OCI-LY7 (cell line): ENCODE data around the gene RBM38.

Experiments used
- CTCF ChIP-seq: fragments of 200-600 bp; sonication (generic); conservative IDR thresholded peaks from 2 replicates; pipeline ENCODE4 v1.5.1; 2014; ENCODE audit warnings: mild to moderate bottlenecking, antibody characterized with exemption, low read length, moderate library complexity, mixed read lengths
- EZH2phosphoT487 ChIP-seq: fragments of 200-600 bp; sonication (generic); IDR thresholded peaks from 2 replicates; pipeline ENCODE4 v1.6.1; 2018; ENCODE audit warnings: low read depth, borderline replicate concordance, mild to moderate bottlenecking, mixed run types, antibody characterized with exemption, low read length, moderate library complexity, mixed read lengths

- TF ChIP-seq CTCF (no peak), EZH2phosphoT487 (no peak)
Measured at GRCh38 chr20:57401565-57401918, 10.3 kb downstream of the RBM38 start.
